GM18519 (cell line): ENCODE data around the gene ARMH1.

ENCODE experiments used
- ATAC-seq: cut with Tn5 transposase; IDR thresholded peaks from one replicate; pipeline ENCODE4 v1.9.1; 2021; ENCODE audit warnings: mild to moderate bottlenecking, moderate library complexity; ENCODE audit not compliant: unreplicated experiment, low FRiP score

Gene ARMH1

GRCh38 chr1:44674113-44675000 lies at the start of gene ARMH1, which contains the start of gene TMEM53:
Gene ARMH1, plus strand, starts transcription at chr1:44674714. Its CDS starts 14,984 bp downstream, at chr1:44689698.
Gene TMEM53, minus strand, starts transcription at chr1:44674481. Its CDS starts 90 bp downstream, at chr1:44674391.
- ATAC-seq = peak; percentile 87

- ATAC-seq = no peak
Measured at GRCh38 chr1:44625348-44625747, 49.2 kb upstream of the ARMH1 start.

GRCh38 chr1:44628962-44629756 lies 45.4 kb upstream of the ARMH1 start:
- no peak for ATAC-seq

GRCh38 chr1:44630116-44630515 lies 44.4 kb upstream of the ARMH1 start:
- ATAC-seq = no peak

- no peak for ATAC-seq
Measured at GRCh38 chr1:44631333-44631646, 43.2 kb upstream of the ARMH1 start.

GRCh38 chr1:44631647-44632539 lies 42.6 kb upstream of the ARMH1 start:
- no peak for ATAC-seq

- no peak for ATAC-seq
Measured at GRCh38 chr1:44632598-44632997, 41.9 kb upstream of the ARMH1 start.

- no peak for ATAC-seq
Measured at GRCh38 chr1:44634606-44635189, 39.8 kb upstream of the ARMH1 start.

GRCh38 chr1:44635439-44635838 lies 39.1 kb upstream of the ARMH1 start:
- no peak for ATAC-seq

- no peak for ATAC-seq
Measured at GRCh38 chr1:44636083-44636687, 38.3 kb upstream of the ARMH1 start.

- no peak for ATAC-seq
Measured at GRCh38 chr1:44636688-44637598, 37.6 kb upstream of the ARMH1 start.

- no peak for ATAC-seq
Measured at GRCh38 chr1:44637702-44638411, 36.7 kb upstream of the ARMH1 start.

GRCh38 chr1:44640200-44640853 lies 34.2 kb upstream of the ARMH1 start:
- ATAC-seq = no peak

GRCh38 chr1:44641126-44642102 lies 33.1 kb upstream of the ARMH1 start:
- no peak for ATAC-seq

GRCh38 chr1:44642255-44642654 lies 32.3 kb upstream of the ARMH1 start:
- no peak for ATAC-seq

- no peak for ATAC-seq
Measured at GRCh38 chr1:44642925-44643324, 31.6 kb upstream of the ARMH1 start.
